Liver (tissue), 9 donors: ENCODE data around the gene CTSV. TPM values are rescaled to one million over a fixed set of nuclear protein-coding genes. Genes with fewer than 3 reads are reported as not detected.

ENCODE experiments used
- DNase-seq: peaks from one replicate; pipeline ENCODE4 v3.0.0-alpha.2; 2017; ENCODE audit warnings: low spot score
- H3K27ac ChIP-seq, 2 donors: one replicate each; pipeline ENCODE4 v1.7.0; 2013; ENCODE audit warnings: inconsistent platforms in 2 of 2, low read length in 2 of 2, control low read depth in 1 of 2, low read depth in 1 of 2, mild to moderate bottlenecking in 1 of 2
- H3K27me3 ChIP-seq, 4 donors: one replicate each; pipeline versions ENCODE4 v1.6.1 to v1.7.0; 2013; ENCODE audit warnings: low read length in 3 of 4, inconsistent platforms in 1 of 4, mild to moderate bottlenecking in 1 of 4, moderate library complexity in 1 of 4; ENCODE audit not compliant: control insufficient read depth in 4 of 4, insufficient read depth in 4 of 4
- H3K36me3 ChIP-seq, 4 donors: one replicate each; pipeline versions ENCODE4 v1.6.1 to v1.7.0; 2013; ENCODE audit warnings: low read length in 3 of 4, mild to moderate bottlenecking in 3 of 4, low read depth in 1 of 4, moderate library complexity in 1 of 4; ENCODE audit not compliant: control insufficient read depth in 4 of 4, insufficient read depth in 3 of 4
- H3K4me1 ChIP-seq, 4 donors: one replicate each; pipeline versions ENCODE4 v1.6.1 to v1.7.0; 2013; ENCODE audit warnings: low read length in 3 of 4, mild to moderate bottlenecking in 3 of 4, moderate library complexity in 1 of 4; ENCODE audit not compliant: control insufficient read depth in 4 of 4, insufficient read depth in 4 of 4
- H3K4me3 ChIP-seq, 3 donors: one replicate each; pipeline versions ENCODE4 v1.6.1 to v1.7.0; 2013; ENCODE audit warnings: low read length in 3 of 3, control low read depth in 1 of 3, low read depth in 1 of 3, mild to moderate bottlenecking in 1 of 3
- H3K9ac ChIP-seq, 2 donors: one replicate each; pipeline ENCODE4 v1.7.0; 2013; ENCODE audit warnings: low read length in 2 of 2, mild to moderate bottlenecking in 2 of 2, moderate library complexity in 2 of 2, control low read depth in 1 of 2, low read depth in 1 of 2
- H3K9me3 ChIP-seq, 4 donors: one replicate each; pipeline versions ENCODE4 v1.6.1 to v1.7.0; 2013; ENCODE audit warnings: low read length in 3 of 4; ENCODE audit not compliant: control insufficient read depth in 4 of 4
- ATF3 ChIP-seq: IDR thresholded peaks from 2 replicates; pipeline ENCODE4 v1.6.1; 2016; ENCODE audit warnings: antibody characterized with exemption
- CTCF ChIP-seq: fragments of 150-350 bp; IDR thresholded peaks from 2 replicates; pipeline ENCODE4 v1.5.1; 2017; ENCODE audit warnings: improper control_type of control experiment, low read depth, low read length; ENCODE audit not compliant: missing input control
- EGR1 ChIP-seq, 2 donors: IDR thresholded peaks; 2 replicates each; pipeline ENCODE4 v1.6.1; 2016 to 2018; ENCODE audit warnings: antibody characterized with exemption in 2 of 2, low read depth in 2 of 2
- FOXA1 ChIP-seq: IDR thresholded peaks from 2 replicates; pipeline ENCODE4 v1.6.1; 2016; ENCODE audit warnings: antibody characterized with exemption
- FOXA2 ChIP-seq: IDR thresholded peaks from 2 replicates; pipeline ENCODE4 v1.6.1; 2016; ENCODE audit warnings: antibody characterized with exemption
- GABPA ChIP-seq, 2 donors: IDR thresholded peaks in 1 of 2; conservative IDR thresholded peaks in 1 of 2; 2 replicates each; pipeline ENCODE4 v1.6.1; 2016; ENCODE audit warnings: antibody characterized with exemption in 2 of 2, mild to moderate bottlenecking in 1 of 2, moderate library complexity in 1 of 2
- HNF4A ChIP-seq, 2 donors: conservative IDR thresholded peaks; 2 replicates each; pipeline ENCODE4 v1.6.1; 2016; ENCODE audit warnings: antibody characterized with exemption in 2 of 2, mild to moderate bottlenecking in 2 of 2
- HNF4G ChIP-seq: IDR thresholded peaks from 2 replicates; pipeline ENCODE4 v1.6.1; 2016; ENCODE audit warnings: antibody characterized with exemption
- JUND ChIP-seq, 2 donors: IDR thresholded peaks; 2 replicates each; pipeline ENCODE4 v1.6.1; 2016; ENCODE audit warnings: antibody characterized with exemption in 2 of 2
- MAX ChIP-seq: IDR thresholded peaks from 2 replicates; pipeline ENCODE4 v1.6.1; 2016; ENCODE audit warnings: antibody characterized with exemption
- NR2F2 ChIP-seq: IDR thresholded peaks from 2 replicates; pipeline ENCODE4 v1.6.1; 2016; ENCODE audit warnings: antibody characterized with exemption
- RAD21 ChIP-seq, 2 donors: IDR thresholded peaks; 2 replicates each; pipeline ENCODE4 v1.6.1; 2016; ENCODE audit warnings: antibody characterized with exemption in 2 of 2, mild to moderate bottlenecking in 2 of 2
- REST ChIP-seq: IDR thresholded peaks from 2 replicates; pipeline ENCODE4 v1.6.1; 2016; ENCODE audit warnings: antibody characterized with exemption, mild to moderate bottlenecking
- RXRA ChIP-seq, 2 donors: IDR thresholded peaks; 2 replicates each; pipeline ENCODE4 v1.6.1; 2017 to 2018; ENCODE audit warnings: antibody characterized with exemption in 2 of 2, mild to moderate bottlenecking in 1 of 2
- SP1 ChIP-seq: IDR thresholded peaks from 2 replicates; pipeline ENCODE4 v1.6.1; 2018; ENCODE audit warnings: antibody characterized with exemption, mild to moderate bottlenecking
- TAF1 ChIP-seq: conservative IDR thresholded peaks from 2 replicates; pipeline ENCODE4 v1.6.1; 2016; ENCODE audit warnings: antibody characterized with exemption, mild to moderate bottlenecking
- YY1 ChIP-seq: IDR thresholded peaks from 2 replicates; pipeline ENCODE4 v1.6.1; 2016; ENCODE audit warnings: antibody characterized with exemption, mild to moderate bottlenecking
- ZBTB33 ChIP-seq: IDR thresholded peaks from 2 replicates; pipeline ENCODE4 v1.6.1; 2016; ENCODE audit warnings: antibody characterized with exemption
- WGBS: extraction: QIAGEN DNeasy Blood & Tissue Kit; methylation state at CpG from one replicate; pipeline ENCODE4 v1.1.7; 2013; 5-methylcytosine and 5-hydroxymethylcytosine counted together
- polyA plus RNA-seq, 2 donors: library from polyadenylated mRNA; stranded (reverse) in 1 of 2; unstranded in 1 of 2; fragments of 200-250 nt in 1 of 2; fragments of >200 nt in 1 of 2; fragmentation: Nextera tagmentation in 1 of 2; extraction: Ambion mirVana in 1 of 2; gene quantifications; one replicate each; pipeline versions ENCODE4 v1.2.1 to v1.2.3, GENCODE V29; 2013 to 2015
- total RNA-seq, 2 donors: library from RNA; depleted of rRNA; stranded (reverse); fragments of >200 nt; gene quantifications; one replicate each; pipeline ENCODE4 v1.2.3, GENCODE V29; 2014
- donor health status: healthy.
- donor health status: healthy.
- donor health status: healthy.
- donor health status: healthy.
- donor health status: healthy.

CTSV gene
- total and polyA plus RNA-seq, 4 donors = 0.17 to 0.65 (median 0.30) TPM

- TF ChIP-seq SP1 (no peak), NR2F2 (no peak), ATF3 (no peak), EGR1 (IDR thresholded peaks at IDR 0.05; ENCODE audit: low read depth in 2 of 2) (no peak), ZBTB33 (no peak), RXRA (IDR thresholded peaks at IDR 0.05) (no peak), FOXA2 (no peak), REST (no peak), TAF1 (no peak), YY1 (no peak), MAX (no peak), HNF4A (conservative IDR thresholded peaks at IDR 0.05) (no peak), JUND (IDR thresholded peaks at IDR 0.05) (no peak), HNF4G (no peak), RAD21 (IDR thresholded peaks at IDR 0.05) (no peak), CTCF (no peak), FOXA1 (no peak), GABPA (IDR thresholded peaks at IDR 0.05 in 1 of 2, conservative IDR thresholded peaks at IDR 0.05 in 1 of 2) (no peak)
- no peaks in the 10 kb centered on the region for H3K4me1 ChIP-seq
- H3K27me3 ChIP-seq = peaks cover 0 to 4% (median 0%) of the 10 kb centered on the region in 4 donors
These were observed 39.4 kb upstream of the CTSV start for GRCh38 chr9:97078362-97078761.

More at GRCh38 chr9:97078362-97078761, 39.4 kb upstream of the CTSV start:
- Histone ChIP-seq H3K9me3 (no peaks in the 10 kb centered on the region), H3K36me3 (no peaks in the 10 kb centered on the region), H3K4me3 (no peak overlapping the region), H3K27ac (no peak overlapping the region), H3K9ac (no peak overlapping the region)
- WGBS = 60% methylated on average over 25 of the region's 25 CpGs
- DNase-seq = no peak
